GM18505 (cell line): Measurements from ENCODE around the gene OTX1.

ENCODE experiments used
- ATAC-seq: cut with Tn5 transposase; IDR thresholded peaks from one replicate; pipeline ENCODE4 v1.9.1; 2021; ENCODE audit not compliant: unreplicated experiment
- POLR2A ChIP-seq: IDR thresholded peaks from 4 replicates; pipeline ENCODE4 v1.6.1; 2011; ENCODE audit warnings: borderline replicate concordance; ENCODE audit not compliant: insufficient read depth, insufficient read length; ENCODE audit errors: extremely low read depth

OTX1 gene

DNA sequence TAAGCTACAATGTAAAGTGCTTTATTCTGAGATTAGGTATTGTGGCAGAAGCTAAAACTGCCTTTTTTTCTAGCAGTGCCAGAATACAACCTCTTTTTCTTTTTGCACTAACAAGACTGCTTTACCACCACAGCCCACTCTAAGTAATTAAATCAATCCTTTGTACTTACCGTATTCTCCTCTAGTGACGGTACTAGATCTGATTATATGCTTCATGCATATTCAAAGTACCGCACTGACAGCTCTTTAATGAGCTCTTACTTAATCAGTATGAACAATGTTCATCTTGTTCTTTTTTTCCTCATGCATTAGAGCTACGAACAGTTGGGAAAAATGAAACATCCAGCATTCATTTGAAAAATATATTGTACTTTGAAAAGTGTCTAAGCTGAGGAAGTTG lies 16.1 kb upstream of the OTX1 start:
- no peak for ATAC-seq
- no peak for TF ChIP-seq POLR2A

DNA sequence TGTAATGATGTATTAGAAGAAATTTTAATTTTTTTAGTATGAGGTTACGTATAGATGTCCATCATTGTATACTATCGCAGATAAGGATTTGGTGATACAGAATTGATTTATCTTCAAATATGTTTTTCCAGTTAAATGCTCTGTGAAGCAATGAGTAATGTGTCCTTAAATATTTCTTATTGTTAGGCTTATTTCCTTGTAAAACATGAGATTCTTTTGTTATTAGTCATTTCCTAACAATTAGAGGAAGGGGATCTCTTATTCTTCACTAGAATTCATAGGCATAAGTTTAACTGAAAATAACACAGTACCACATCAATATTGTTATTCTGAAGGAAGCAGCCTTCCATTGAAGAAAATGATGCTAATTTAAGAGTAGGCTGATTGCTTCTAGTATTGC lies 15.5 kb upstream of the OTX1 start:
- ATAC-seq, result no peak
- no peak for TF ChIP-seq POLR2A

DNA sequence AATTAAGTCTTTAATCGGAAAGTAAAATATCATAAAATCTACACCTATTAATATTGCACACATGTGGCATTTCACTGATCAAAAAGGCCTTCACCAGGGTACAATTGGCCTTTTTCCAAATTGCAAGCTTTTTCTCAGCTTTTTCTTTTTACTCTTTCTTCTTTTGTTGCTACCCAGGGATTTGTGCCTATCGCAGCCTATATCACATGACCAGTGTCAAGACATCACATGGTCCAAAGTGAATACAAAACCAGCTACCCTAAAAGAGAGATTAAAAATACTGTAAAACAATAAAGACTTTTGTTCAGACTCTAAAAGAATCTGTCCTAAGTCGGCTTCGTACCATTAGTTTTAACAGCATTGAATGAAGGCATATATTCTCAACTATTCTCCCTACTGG lies 15.0 kb upstream of the OTX1 start:
- no peak for TF ChIP-seq POLR2A
- no peak for ATAC-seq

DNA sequence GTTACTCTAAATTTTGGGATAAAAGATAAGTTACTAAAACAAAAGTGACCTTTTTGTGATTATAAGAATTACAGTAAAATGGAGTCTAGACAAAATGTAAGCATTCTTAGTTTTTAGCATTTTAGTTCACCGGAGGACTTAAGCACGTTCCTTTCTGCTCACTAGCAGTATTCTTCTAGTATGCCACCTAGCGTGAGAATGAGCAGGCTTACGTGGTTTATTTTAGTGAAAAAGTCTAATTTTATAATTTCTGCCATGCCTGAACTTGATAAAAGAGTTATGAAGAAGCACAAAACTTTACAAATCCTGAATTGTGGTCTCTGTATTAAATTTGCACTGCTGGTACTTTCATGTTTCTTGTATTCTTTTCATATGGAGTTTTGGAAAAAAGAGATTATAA lies 12.6 kb upstream of the OTX1 start:
- ATAC-seq, result no peak
- TF ChIP-seq POLR2A, result no peak

DNA sequence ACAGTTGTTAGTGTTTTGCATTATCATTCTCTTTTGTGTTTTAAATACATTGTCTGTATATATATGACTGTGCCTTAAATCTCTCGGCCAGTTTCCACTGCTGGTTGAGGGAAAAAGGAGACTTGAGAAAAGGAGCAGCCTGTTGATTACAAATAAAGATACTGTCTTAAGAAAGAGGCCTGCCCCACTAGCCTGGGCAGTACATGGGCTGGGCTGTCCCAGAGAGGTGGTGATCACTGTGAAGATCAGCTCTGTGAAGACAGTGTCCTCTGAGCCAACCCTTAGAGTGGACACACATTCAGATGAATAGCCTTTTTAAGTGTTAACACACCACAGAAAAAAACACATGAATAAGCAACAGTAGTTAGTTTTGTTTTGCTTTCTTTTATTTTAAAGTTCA lies 10.0 kb upstream of the OTX1 start:
- no peak for TF ChIP-seq POLR2A
- no peak for ATAC-seq

DNA sequence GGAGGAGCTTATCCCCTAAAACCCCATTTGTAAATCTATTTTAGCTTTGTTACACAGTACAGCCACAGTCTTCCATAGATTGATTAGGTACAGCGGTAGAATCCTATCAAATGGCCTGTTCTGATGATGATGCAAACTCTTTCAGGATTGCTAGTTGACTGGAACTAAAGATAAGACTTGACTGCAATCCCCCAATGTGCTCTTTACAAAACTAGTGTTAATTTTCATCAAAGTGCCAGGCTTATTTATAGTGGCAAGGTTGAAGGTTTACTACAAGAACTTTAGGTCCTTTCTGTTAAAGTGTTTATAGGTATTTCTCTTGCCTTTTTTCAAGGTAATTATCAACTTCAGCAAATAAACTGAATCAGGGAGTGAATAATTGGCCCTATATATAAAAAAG lies 9.0 kb upstream of the OTX1 start:
- no peak for ATAC-seq

DNA sequence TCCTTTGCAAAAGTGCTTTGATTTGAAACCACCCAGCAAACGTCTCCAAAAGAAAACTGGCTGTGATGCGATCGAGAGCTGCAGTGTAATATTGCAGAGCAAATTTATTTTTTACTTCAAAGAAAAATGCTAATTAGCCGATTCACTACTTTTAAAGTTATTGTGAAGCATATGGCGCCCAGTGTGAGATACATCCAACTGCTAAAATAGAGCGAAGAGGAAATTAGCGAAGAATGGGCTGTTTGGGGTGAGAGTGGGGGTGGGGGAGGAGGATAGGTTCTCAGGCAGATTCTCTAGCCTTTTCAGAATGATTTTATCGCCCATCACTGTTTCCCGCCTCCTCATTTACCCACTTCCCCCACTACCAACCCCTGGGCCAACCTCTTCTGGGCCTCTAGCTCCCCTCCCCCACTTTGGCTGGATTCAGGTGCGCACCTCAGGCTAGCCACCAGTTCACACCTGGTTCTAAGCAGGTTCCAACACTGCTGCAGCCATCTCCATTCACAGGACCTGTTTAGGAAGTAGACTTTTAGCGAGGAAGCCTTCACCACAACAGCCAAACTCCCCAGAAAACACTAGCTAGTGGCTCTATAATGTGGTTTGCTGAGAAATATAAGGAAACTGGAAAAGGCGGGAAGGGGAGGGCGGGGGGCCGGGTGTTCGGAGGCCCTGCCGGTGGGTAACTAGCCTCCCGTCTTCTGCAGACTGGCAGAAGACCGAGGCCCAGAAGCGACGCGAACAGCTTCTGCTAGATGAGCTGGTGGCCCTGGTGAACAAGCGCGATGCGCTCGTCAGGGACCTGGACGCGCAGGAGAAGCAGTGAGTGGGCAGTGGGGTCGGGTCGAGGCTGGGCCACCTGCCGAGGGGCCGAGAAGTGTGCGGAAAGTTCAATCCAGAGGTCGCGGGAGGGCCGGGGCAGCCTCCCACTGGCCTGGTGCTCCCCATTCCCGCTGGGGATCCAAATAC lies 6.0 kb upstream of the OTX1 start:
- no peak for TF ChIP-seq POLR2A
- ATAC-seq, result no peak

More for the DNA sequence above, 9.0 kb upstream of the OTX1 start:
- TF ChIP-seq POLR2A, result no peak

DNA sequence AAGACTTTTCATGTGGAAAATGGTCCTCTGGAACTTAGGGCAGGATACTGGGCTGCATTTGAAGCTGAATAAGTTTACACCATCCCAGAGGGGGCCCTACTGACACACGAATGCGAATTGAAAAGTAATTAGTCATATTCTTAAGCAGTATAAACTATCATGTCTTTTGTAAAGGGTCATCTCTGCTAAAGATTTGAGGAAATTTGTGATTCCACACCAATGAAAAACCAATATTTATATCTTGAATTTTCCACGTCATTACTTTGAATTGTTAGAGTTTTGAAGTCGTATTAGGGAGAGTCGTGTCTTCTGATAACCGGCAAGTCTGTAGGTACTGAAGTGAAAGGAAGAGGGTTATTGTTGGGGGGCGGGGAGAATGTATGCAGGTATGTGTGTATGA lies 4.1 kb upstream of the OTX1 start:
- TF ChIP-seq POLR2A, result no peak
- ATAC-seq, result no peak

DNA sequence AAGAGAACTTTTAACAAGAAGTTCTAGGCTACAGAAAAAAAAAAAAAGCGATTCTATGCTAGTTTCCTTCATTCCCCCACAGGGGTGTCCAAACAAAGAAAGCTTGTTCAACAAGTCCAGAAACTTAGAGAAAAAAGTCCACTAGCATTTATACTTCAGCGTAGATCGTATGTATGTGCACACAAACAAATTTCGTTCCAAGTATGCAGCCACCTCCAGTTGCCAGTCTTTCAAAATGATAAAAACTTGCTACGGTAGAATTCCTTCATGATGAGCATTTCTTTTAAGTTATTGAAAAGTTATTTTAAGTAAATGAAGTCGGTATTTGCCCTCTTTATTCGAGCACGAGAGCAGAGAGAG lies 3.7 kb upstream of the OTX1 start:
- no peak for ATAC-seq
- no peak for TF ChIP-seq POLR2A

DNA sequence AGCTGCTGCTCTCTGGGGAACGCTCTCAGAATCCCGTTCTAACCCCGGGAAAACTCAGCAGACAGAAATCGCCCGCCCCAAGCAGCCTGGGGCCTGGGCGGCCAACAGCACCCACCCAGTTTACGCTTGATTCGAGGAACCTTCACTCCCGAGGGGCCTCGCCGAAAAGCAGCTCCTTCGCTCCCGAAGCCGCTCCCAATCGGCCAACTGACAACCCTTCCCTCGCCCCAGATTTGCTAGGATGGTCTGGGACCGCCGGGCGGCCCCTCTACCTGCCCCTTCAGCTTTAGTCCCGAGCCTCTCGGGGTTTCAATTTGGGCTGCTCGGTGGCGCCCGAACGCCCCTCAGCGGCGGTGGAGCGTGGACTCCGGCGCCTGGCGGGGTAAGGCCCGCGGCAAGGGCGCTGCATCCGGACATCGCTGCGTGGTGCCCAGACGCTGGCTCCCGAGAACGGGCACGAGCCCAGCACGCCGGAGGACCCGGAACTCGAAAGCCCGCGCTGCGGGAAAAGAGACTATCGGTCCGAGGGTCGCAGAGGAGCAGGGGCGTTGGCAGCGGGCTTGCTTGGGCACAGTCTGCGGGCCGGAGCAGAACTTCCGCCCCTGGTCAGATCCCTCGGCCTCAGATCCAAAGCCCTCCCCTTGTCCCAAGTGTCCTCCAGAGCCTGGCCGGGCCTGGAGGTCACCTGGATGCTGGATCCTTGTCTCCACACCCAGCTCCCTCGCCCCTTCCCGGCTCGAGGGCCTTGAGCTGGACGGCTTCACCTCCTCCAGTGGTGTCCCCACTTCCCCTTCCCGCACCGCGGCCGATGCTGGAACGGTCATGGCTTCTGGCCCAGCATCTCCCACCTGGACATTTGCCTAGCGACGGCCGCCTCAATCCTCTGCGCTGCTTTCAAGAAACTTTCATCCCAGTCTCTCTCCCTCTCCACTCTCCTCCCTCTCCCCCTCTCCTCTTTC lies 3.0 kb upstream of the OTX1 start:
- no peak for TF ChIP-seq POLR2A
- no peak for ATAC-seq

DNA sequence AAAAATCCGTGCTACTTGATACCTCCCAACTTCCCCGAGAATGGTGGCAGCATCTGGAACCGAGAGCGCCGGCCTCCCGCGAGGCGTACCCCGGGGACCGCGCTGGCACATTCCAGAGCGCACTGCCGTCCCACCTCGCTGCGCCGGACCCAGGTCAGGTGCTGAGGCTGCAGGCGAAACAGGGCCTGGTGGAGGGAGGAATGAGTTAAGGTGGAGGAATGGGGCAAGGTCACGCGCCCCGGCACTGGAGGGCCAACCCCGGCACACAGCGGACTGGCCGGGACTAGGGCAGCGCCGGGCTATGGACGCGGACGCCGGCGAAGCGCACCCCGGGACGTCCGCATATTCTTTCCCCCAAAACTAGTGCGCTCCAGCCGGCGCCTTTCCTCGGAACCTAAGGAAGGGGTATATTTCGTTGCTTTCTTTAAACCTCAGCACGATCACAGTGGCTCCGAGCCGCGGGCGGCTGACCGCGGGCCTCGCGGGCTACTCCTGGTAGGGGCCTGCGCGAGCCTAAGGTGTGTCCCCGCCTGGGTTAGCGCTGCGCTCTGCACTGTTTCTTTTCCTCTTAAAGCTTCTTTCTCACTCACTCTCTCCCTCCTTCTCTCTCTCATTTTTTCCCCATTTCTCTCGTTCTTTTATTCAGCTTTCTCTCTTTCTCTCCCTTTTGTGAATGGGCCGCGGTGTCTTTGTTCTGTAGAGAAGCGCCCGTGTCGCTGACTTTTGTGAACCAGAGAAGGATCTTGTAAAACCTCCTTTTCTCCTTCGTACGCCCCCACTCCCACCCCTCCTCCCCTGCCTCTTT lies 2.1 kb upstream of the OTX1 start:
- no peak for ATAC-seq

DNA sequence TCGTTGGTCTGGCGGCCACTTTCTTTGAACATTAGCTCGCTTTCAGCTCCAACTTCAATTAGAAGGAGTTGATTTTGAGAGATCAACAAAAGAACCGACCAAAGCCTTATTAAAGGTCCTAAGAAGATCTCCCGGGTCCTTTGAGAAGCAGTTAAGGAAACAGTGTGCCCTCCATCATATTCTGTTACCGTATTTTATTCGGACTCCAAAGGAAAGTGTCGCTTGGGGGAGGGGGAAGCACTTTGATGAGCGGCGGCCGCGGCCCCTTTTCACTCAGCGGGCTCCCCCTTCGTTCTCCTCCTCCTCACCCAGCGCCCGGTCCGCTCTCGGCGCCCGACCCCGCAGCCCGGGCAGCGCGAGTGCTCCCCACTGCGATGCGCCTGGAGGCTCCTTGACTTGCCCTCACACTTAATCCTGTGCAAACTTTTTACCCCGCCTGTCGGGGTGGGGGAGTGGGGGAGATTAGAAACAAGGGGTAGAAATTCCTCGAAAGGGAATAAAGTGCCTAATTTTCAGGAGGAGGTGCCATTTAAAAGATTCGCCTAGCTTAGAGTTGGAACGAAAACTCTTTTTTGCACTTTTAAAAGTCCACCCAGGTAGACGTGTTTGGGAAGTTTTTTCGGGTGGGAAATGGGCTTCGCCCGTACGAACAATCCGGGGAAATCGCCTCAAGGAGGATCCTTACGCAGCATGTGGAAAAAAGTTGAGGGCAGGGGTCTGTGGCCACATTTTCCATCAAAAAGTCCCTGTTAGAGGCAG lies 1.2 kb upstream of the OTX1 start:
- ATAC-seq, result no peak
- no peak for TF ChIP-seq POLR2A

More for the DNA sequence above, 2.1 kb upstream of the OTX1 start:
- no peak for TF ChIP-seq POLR2A
